NK-92 (cell line): Measurements from ENCODE around the gene CPSF7.
"Not testable (repeated sequence)": the region's sequence is repeated elsewhere in the genome, so short reads cannot be mapped to it uniquely, and the experiment has no call there.

Experiments used
- DNase-seq: peaks from one replicate; lab custom pipeline; 2025; ENCODE audit not compliant: unreplicated experiment; lab: John Stamatoyannopoulos, UW

CPSF7 gene

DNA sequence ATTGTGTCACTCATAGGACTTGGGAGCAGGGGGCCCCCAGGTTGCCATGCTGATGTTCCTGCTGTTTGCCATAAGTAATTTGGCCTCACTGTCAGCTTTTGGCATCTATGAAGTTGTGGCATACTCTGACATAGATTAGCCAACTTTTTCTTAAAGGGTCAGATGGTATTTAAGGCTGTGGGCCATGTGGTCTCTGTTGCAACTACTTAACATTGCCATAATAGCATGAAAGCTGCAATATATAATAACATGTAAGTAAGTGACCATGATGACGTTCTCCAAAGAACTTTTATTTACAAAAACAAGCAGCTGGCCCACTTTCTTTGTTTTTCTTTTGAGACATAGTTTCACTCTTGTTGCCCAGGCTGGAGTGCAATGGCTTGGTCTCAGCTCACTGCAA, 39.6 kb downstream of the CPSF7 start:
- no peak for DNase-seq

- DNase-seq = no peak
Measured at GRCh38 chr11:61384271-61385242, 45.2 kb downstream of the CPSF7 start.

DNA sequence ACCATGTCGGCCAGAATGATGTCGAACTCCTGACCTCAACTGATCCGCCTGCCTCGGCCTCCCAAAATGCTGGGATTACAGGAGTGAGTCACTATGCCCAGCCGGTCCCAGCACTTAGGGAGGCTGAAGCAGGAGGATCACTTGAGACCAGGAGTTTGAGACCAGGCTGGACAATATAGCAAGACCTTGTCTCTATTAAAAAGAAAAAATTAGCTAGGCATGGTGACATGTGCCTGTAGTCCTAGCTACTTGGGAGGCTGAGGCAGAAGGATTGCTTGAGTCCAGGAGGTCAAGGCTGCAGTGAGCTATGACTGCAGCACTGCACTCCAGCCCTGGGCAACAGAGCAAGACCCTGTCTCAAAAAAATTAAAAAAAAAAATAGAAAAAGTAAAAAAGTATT, 45.9 kb downstream of the CPSF7 start:
- DNase-seq = not testable (repeated sequence)

GRCh38 chr11:61380884-61381283, 48.9 kb downstream of the CPSF7 start:
- no peak for DNase-seq

GRCh38 chr11:61378713-61379313, 51.0 kb downstream of the CPSF7 start:
- no peak for DNase-seq

- DNase-seq = no peak
Measured at GRCh38 chr11:61377461-61378160, 52.2 kb downstream of the CPSF7 start.

GRCh38 chr11:61375761-61376108, 54.0 kb downstream of the CPSF7 start:
- DNase-seq = no peak

DNA sequence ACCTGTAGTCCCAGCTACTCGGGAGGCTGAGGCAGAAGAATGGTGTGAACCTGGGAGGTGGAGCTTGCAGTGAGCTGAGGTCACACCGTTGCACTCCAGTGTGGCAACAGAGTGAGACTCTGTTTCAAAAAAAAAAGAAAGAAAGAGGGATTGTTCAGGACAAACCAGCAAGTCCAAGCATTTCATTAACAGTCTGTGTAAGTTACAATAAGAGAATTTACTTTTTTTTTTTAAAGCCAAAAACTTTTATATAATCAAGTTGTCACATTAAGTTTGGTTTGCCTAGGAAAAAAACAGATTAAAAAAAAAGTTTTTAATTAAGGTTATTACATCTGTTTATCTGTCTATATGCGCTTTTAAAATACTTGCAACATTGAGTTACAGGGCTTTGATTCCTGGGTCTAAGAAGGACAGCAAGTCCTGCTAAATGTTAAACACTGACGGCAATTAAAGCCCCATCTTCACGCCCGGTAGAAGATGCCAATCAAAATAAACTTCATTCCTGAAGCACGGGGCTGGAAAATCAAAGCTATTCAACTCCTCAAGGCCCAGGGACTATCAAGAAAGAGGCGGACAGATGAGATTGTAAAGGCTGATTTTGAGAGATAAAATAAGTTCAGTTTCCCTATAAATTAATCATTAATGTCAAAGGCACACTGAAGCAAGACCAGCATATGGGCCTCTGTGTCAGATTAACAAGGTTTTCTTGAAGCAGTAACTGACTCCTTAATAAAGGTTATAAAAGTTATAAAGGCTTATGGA, 56.9 kb downstream of the CPSF7 start:
- DNase-seq = no peak

GRCh38 chr11:61370349-61371005, 59.3 kb downstream of the CPSF7 start:
- DNase-seq = no peak

DNA sequence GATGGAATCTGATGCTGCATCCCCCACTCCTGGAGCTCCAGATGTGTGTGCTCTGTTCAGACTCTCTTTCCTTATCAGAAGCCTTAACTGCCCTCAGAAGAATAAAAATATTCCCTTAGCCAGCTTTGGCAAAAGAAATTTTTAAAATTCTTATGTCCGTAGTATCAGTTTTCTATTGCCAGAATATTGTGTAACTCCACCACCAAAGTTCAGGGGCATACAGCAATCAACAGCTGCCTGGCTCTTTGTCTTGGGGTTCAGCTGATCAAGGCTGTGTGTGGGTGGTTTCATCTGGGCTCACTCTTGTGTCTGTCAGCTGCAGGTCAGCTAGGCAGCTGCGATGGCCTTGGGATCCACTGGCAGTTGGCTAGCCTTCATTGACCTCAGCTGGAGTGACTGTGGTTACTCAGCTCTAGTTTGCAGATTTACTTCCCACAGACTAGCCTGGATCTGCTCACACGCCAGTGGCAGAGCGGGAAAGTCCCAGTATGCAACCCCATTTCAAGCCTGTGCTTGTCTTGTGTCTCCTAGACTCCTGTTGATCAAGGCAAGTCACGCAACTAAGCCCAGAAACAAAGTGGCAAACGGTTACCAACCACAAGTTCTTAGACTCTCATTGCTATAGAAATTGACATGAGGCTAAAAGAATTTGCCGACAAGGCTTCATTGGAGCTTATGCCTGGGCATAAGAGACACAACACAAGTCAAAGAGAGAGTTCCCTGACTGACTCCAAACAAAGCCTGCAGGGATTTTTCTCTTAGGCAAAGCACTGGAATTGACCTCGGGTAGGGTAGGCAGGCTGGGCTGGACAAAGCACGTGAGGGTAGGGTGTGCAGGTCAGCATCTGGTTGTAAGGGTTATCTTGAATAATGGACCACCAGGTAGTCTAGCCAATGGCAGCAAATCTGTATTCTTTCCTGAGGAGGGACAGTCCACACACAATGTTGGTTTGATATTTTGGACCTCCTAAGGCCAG, 60.1 kb downstream of the CPSF7 start:
- no peak for DNase-seq

GRCh38 chr11:61368646-61369045, 61.1 kb downstream of the CPSF7 start:
- DNase-seq = no peak

GRCh38 chr11:61367406-61367805, 62.4 kb downstream of the CPSF7 start:
- DNase-seq = no peak

- DNase-seq = no peak
Measured at GRCh38 chr11:61364012-61364675, 65.6 kb downstream of the CPSF7 start.

DNA sequence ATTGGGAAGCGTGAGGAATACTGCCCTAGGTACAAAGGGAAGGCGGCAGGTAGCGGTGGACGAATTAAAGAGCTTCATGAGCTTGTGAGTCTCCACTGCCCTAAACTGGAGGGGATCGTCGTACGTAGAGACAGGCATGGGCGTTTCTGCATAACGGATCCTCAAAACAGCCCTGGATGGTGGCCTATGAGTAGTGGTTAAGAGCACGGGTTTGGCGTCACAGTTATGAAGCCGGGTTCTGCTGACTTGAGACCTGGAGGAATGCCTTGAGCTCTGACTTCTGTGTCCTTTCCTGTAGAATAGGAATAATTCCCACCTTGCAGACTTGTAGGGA, 67.3 kb downstream of the CPSF7 start:
- no peak for DNase-seq

- no peak for DNase-seq
Measured at GRCh38 chr11:61361741-61362541, 67.8 kb downstream of the CPSF7 start, which contains the start of the genes CYB561A3 and TMEM138. TSS of gene CYB561A3 (minus strand) at chr11:61361882. CDS start at chr11:61356713, 5,169 bp downstream. TSS of gene TMEM138 (plus strand) at chr11:61362374. CDS start at chr11:61364391, 2,017 bp downstream.

GRCh38 chr11:61361237-61361740, 68.5 kb downstream of the CPSF7 start:
- DNase-seq = no peak

GRCh38 chr11:61359516-61359915, 70.3 kb downstream of the CPSF7 start:
- no peak for DNase-seq

DNA sequence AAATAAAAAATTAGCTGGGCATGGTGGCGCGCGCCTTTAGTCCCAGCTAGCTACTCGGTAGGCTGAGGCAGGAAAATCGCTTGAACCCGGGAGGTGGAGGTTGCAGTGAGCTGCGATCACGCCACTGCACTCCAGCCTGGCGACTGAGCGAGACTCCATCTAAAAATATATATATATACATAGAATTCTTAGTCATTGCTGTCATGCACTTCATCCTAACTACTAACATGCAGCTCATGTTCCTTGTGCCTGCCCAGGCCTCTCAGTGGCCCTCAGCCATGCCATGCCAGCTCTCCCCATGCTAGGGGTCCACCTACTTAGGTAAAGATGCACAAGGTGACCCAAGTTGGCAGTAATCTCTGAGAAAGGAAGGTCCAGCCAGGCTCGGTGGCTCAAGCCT, 71.2 kb downstream of the CPSF7 start:
- no peak for DNase-seq
